Epidermal melanocyte (primary cell): ENCODE results near the gene KANSL1.
"Not testable (repeated sequence)": the region's sequence is repeated elsewhere in the genome, so short reads cannot be mapped to it uniquely, and the experiment has no call there.

Experiments used
- DNase-seq: peaks from one replicate; pipeline ENCODE4 v3.0.0; 2011; ENCODE audit warnings: low spot score; ENCODE audit not compliant: insufficient read length

The KANSL1 gene

DNA sequence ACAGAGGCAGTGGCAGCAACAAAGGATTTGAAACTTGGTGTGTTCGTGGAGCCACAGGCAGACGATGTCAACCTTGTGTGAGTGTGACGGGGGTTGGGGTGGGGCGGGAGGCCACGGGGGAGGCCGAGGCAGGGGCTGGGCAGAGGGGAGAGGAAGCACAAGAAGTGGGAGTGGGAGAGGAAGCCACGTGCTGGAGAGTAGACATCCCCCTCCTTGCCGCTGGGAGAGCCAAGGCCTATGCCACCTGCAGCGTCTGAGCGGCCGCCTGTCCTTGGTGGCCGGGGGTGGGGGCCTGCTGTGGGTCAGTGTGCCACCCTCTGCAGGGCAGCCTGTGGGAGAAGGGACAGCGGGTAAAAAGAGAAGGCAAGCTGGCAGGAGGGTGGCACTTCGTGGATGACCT, 168.6 kb downstream of the KANSL1 start:
- no peak for DNase-seq

DNA sequence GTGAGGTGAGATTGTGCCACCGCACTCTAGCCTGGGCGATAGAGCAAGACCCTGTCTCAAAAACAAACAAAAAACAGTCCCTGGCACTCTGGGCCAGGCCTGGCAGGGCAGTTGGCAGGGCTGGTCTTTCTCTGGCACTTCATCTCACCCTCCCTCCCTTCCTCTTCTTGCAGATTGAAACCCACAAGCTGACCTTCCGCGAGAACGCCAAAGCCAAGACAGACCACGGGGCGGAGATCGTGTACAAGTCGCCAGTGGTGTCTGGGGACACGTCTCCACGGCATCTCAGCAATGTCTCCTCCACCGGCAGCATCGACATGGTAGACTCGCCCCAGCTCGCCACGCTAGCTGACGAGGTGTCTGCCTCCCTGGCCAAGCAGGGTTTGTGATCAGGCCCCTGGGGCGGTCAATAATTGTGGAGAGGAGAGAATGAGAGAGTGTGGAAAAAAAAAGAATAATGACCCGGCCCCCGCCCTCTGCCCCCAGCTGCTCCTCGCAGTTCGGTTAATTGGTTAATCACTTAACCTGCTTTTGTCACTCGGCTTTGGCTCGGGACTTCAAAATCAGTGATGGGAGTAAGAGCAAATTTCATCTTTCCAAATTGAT, 169.3 kb downstream of the KANSL1 start:
- no peak for DNase-seq

DNA sequence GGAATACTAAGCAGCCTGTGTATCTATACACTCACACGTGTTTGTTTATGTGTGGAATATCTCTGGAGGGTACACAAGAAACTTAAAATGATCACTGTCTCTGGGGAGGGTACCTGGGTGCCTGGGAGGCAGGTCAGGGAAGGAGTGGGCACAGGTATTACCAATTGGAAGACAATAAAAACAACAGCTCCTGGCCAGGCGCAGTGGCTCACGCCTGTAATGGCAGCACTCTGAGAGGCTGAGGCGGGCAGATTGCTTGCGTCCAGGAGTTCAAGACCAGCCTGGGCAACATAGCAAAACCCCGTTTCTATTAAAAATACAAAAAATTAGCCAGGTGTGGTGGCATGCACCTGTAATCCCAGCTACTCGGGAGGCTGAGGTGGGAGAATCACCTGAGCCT, 169.9 kb downstream of the KANSL1 start:
- not testable (repeated sequence) for DNase-seq

DNA sequence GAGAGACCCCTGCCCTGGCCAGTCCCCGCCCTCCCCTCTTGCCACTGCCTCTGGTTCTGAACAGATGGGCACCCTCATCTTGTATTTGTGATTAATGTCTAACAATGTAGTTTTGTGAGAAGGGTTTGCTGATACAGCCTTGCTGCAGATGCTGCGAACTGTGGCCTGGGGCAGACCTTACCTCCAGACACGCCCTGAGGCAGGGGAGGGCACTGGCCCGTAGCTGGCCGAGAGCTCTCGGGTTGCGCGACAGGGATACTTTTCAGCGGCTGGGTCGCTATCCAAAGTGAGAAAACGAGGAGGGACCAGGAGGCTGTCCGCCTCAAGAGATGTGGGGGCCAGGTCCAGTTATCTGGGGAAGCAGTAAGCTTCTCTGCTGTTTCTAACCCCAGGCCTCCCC, 172.2 kb downstream of the KANSL1 start:
- DNase-seq: no peak

DNA sequence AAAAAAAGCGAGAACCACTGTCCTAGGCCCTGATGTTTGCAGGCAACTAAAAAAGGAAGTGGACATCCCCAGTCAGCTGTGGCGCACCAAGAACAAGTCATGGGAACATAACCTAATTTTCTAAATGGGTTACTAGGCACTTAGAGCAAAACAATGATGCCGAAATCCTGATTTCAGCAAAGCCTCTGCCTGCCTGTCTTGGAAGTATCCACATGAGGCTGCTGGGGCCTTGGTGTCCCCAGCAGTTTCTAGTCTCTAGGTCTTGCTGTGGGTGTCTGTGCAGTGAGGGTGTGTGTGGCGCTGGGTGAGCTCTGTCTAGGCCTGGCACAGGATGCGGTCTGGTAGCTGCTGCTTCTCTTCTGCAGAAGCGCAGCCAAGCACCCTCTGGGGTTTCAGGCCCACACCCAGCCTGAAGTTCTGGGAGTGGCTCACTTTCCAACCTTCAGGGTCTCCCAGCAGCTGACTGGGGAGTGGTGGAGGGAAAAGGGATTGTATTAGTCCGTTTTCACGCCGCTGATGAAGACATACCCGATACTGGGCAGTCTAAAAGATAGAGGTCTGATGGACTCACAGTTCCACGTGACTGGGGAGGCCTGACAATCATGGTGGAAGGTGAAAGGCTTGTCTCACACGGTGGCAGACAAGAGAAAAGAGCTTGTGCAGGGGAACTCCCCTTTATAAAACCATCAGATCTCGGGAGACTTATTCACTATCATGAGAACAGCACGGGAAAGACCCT, 173.0 kb downstream of the KANSL1 start:
- DNase-seq: no peak

DNA sequence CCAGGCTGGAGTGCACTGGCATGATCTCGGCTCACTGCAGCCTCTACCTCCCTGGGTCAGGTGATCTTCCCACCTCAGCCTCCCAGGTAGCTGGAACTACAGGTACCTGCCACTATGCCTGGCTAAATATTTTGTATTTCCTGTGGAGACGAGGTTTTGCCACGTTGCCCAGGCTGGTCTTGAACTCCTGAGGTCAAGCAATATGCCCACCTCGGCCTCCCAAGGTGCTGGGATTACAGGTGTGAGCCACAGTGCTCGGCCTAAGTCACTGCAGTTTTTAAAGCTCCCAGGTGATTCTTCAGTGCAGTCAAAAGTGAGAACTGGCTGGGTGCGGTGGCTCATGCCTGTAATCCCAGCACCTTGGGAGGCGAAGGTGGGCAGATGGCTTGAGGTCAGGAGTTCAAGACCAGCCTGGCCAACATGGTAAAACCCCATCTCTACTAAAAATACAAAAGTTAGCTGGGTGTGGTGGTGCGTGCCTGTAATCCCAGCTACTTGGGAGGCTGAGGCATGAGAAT, 173.8 kb downstream of the KANSL1 start:
- DNase-seq: not testable (repeated sequence)

DNA sequence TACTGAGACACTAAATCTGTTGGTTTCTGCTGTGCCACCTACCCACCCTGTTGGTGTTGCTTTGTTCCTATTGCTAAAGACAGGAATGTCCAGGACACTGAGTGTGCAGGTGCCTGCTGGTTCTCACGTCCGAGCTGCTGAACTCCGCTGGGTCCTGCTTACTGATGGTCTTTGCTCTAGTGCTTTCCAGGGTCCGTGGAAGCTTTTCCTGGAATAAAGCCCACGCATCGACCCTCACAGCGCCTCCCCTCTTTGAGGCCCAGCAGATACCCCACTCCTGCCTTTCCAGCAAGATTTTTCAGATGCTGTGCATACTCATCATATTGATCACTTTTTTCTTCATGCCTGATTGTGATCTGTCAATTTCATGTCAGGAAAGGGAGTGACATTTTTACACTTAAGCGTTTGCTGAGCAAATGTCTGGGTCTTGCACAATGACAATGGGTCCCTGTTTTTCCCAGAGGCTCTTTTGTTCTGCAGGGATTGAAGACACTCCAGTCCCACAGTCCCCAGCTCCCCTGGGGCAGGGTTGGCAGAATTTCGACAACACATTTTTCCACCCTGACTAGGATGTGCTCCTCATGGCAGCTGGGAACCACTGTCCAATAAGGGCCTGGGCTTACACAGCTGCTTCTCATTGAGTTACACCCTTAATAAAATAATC, 179.6 kb downstream of the KANSL1 start:
- DNase-seq: no peak

DNA sequence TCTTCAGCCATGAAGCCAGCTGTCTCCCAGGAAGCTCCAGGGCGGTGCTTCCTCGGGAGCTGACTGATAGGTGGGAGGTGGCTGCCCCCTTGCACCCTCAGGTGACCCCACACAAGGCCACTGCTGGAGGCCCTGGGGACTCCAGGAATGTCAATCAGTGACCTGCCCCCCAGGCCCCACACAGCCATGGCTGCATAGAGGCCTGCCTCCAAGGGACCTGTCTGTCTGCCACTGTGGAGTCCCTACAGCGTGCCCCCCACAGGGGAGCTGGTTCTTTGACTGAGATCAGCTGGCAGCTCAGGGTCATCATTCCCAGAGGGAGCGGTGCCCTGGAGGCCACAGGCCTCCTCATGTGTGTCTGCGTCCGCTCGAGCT, 180.1 kb downstream of the KANSL1 start:
- DNase-seq: no peak

DNA sequence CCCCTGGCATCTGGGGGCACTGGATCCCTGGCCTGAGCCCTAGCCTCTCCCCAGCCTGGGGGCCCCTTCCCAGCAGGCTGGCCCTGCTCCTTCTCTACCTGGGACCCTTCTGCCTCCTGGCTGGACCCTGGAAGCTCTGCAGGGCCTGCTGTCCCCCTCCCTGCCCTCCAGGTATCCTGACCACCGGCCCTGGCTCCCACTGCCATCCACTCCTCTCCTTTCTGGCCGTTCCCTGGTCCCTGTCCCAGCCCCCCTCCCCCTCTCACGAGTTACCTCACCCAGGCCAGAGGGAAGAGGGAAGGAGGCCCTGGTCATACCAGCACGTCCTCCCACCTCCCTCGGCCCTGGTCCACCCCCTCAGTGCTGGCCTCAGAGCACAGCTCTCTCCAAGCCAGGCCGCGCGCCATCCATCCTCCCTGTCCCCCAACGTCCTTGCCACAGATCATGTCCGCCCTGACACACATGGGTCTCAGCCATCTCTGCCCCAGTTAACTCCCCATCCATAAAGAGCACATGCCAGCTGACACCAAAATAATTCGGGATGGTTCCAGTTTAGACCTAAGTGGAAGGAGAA, 180.6 kb downstream of the KANSL1 start:
- no peak for DNase-seq

DNA sequence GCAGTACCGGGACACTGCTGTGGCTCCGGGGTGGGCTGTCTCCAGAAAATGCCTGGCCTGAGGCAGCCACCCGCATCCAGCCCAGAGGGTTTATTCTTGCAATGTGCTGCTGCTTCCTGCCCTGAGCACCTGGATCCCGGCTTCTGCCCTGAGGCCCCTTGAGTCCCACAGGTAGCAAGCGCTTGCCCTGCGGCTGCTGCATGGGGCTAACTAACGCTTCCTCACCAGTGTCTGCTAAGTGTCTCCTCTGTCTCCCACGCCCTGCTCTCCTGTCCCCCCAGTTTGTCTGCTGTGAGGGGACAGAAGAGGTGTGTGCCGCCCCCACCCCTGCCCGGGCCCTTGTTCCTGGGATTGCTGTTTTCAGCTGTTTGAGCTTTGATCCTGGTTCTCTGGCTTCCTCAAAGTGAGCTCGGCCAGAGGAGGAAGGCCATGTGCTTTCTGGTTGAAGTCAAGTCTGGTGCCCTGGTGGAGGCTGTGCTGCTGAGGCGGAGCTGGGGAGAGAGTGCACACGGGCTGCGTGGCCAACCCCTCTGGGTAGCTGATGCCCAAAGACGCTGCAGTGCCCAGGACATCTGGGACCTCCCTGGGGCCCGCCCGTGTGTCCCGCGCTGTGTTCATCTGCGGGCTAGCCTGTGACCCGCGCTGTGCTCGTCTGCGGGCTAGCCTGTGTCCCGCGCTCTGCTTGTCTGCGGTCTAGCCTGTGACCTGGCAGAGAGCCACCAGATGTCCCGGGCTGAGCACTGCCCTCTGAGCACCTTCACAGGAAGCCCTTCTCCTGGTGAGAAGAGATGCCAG, 181.3 kb downstream of the KANSL1 start:
- DNase-seq: no peak

DNA sequence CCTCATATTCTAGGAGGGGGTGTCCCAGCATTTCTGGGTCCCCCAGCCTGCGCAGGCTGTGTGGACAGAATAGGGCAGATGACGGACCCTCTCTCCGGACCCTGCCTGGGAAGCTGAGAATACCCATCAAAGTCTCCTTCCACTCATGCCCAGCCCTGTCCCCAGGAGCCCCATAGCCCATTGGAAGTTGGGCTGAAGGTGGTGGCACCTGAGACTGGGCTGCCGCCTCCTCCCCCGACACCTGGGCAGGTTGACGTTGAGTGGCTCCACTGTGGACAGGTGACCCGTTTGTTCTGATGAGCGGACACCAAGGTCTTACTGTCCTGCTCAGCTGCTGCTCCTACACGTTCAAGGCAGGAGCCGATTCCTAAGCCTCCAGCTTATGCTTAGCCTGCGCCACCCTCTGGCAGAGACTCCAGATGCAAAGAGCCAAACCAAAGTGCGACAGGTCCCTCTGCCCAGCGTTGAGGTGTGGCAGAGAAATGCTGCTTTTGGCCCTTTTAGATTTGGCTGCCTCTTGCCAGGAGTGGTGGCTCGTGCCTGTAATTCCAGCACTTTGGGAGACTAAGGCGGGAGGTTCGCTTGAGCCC, 182.5 kb downstream of the KANSL1 start:
- DNase-seq: no peak

DNA sequence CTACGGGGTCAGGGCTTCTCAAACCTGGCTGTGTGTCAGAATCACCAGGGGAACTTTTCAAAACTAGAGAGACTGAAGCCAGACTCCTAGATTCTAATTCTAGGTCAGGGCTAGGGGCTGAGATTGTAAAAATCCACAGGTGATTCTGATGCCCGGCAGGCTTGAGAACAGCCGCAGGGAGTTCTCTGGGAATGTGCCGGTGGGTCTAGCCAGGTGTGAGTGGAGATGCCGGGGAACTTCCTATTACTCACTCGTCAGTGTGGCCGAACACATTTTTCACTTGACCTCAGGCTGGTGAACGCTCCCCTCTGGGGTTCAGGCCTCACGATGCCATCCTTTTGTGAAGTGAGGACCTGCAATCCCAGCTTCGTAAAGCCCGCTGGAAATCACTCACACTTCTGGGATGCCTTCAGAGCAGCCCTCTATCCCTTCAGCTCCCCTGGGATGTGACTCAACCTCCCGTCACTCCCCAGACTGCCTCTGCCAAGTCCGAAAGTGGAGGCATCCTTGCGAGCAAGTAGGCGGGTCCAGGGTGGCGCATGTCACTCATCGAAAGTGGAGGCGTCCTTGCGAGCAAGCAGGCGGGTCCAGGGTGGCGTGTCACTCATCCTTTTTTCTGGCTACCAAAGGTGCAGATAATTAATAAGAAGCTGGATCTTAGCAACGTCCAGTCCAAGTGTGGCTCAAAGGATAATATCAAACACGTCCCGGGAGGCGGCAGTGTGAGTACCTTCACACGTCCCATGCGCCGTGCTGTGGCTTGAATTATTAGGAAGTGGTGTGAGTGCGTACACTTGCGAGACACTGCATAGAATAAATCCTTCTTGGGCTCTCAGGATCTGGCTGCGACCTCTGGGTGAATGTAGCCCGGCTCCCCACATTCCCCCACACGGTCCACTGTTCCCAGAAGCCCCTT, 183.3 kb downstream of the KANSL1 start:
- DNase-seq: no peak

DNA sequence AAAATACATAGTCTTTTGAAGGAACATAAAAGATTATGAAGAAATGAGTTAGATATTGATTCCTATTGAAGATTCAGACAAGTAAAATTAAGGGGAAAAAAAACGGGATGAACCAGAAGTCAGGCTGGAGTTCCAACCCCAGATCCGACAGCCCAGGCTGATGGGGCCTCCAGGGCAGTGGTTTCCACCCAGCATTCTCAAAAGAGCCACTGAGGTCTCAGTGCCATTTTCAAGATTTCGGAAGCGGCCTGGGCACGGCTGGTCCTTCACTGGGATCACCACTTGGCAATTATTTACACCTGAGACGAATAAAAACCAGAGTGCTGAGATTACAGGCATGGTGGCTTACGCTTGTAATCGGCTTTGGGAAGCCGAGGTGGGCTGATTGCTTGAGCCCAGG, 184.6 kb downstream of the KANSL1 start:
- DNase-seq: no peak

DNA sequence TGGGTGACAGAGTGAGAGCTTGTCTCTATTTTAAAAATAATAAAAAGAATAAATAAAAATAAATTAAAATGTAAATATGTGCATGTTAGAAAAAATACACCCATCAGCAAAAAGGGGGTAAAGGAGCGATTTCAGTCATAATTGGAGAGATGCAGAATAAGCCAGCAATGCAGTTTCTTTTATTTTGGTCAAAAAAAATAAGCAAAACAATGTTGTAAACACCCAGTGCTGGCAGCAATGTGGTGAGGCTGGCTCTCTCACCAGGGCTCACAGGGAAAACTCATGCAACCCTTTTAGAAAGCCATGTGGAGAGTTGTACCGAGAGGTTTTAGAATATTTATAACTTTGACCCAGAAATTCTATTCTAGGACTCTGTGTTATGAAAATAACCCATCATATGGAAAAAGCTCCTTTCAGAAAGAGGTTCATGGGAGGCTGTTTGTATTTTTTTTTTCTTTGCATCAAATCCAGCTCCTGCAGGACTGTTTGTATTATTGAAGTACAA, 185.7 kb downstream of the KANSL1 start:
- DNase-seq: peak; percentile 13

DNA sequence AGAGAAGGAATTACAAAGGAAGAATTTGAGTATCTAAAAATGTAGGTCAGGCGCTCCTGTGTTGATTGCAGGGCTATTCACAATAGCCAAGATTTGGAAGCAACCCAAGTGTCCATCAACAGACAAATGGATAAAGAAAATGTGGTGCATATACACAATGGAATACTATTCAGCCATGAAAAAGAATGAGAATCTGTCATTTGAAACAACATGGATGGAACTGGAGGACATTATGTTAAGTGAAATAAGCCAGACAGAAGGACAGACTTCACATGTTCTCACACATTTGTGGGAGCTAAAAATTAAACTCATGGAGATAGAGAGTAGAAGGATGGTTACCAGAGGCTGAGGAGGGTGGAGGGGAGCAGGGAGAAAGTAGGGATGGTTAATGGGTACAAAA, 187.1 kb downstream of the KANSL1 start:
- not testable (repeated sequence) for DNase-seq

DNA sequence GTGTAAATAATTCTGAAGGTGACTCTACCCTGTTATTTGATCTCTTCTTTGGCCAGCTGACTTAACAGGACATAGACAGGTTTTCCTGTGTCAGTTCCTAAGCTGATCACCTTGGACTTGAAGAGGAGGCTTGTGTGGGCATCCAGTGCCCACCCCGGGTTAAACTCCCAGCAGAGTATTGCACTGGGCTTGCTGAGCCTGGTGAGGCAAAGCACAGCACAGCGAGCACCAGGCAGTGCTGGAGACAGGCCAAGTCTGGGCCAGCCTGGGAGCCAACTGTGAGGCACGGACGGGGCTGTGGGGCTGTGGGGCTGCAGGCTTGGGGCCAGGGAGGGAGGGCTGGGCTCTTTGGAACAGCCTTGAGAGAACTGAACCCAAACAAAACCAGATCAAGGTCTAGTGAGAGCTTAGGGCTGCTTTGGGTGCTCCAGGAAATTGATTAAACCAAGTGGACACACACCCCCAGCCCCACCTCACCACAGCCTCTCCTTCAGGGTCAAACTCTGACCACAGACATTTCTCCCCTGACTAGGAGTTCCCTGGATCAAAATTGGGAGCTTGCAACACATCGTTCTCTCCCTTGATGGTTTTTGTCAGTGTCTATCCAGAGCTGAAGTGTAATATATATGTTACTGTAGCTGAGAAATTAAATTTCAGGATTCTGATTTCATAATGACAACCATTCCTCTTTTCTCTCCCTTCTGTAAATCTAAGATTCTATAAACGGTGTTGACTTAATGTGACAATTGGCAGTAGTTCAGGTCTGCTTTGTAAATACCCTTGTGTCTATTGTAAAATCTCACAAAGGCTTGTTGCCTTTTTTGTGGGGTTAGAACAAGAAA, 189.1 kb downstream of the KANSL1 start:
- peak; percentile 15 for DNase-seq

DNA sequence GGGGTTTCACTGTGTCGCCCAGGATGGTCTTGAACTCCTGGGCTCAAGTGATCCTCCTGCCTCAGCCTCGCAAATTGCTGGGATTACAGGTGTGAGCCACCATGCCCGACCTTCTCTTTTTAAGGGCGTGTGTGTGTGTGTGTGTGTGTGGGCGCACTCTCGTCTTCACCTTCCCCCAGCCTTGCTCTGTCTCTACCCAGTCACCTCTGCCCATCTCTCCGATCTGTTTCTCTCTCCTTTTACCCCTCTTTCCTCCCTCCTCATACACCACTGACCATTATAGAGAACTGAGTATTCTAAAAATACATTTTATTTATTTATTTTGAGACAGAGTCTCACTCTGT, 190.3 kb downstream of the KANSL1 start:
- DNase-seq: peak; percentile 12

DNA sequence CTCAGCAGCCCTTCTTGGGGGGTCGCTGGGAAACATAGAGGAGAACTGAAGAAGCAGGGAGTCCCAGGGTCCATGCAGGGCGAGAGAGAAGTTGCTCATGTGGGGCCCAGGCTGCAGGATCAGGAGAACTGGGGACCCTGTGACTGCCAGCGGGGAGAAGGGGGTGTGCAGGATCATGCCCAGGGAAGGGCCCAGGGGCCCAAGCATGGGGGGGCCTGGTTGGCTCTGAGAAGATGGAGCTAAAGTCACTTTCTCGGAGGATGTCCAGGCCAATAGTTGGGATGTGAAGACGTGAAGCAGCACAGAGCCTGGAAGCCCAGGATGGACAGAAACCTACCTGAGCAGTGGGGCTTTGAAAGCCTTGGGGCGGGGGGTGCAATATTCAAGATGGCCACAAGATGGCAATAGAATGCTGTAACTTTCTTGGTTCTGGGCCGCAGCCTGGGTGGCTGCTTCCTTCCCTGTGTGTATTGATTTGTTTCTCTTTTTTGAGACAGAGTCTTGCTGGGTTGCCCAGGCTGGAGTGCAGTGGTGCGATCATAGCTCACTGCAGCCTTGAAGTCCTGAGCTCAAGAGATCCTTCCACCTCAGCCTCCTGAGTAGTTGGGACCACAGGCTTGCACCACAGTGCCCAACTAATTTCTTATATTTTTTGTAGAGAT, 190.8 kb downstream of the KANSL1 start:
- DNase-seq: peak; percentile 63
